Calu3 (cell line): Measurements from ENCODE around the gene LYRM7. TPM values are rescaled to one million over a fixed set of nuclear protein-coding genes. Genes with fewer than 3 reads are reported as not detected.

Experiments
- BruUV-seq: library from RNA; stranded (reverse); fragments of 400-500 nt; replicated peaks from 2 replicates; lab custom pipeline; 2021; lab: Mats Ljungman, UMichigan
- CTCF ChIA-PET: fragments of 300-600 bp; sonication (Branson Sonifier 250); formaldehyde crosslinking; loops from one replicate; lab custom pipeline; 2022; ENCODE audit warnings: antibody characterized with exemption; lab: Charles Lee
- DNase-seq: peaks from one replicate; pipeline ENCODE4 v3.0.0; 2022
- H3K27ac Mint-ChIP-seq: one replicate; pipeline ENCODE4 v1.8.0; 2022; ENCODE audit warnings: mixed read lengths; ENCODE audit not compliant: unreplicated experiment
- H3K27me3 Mint-ChIP-seq: one replicate; pipeline ENCODE4 v1.8.0; 2022; ENCODE audit warnings: mixed read lengths; ENCODE audit not compliant: unreplicated experiment
- H3K36me3 Mint-ChIP-seq: one replicate; pipeline ENCODE4 v1.8.0; 2022; ENCODE audit warnings: mild to moderate bottlenecking, moderate library complexity, mixed read lengths; ENCODE audit not compliant: insufficient read depth, unreplicated experiment
- H3K4me1 Mint-ChIP-seq: one replicate; pipeline ENCODE4 v1.8.0; 2022; ENCODE audit warnings: mild to moderate bottlenecking, low read depth, mixed read lengths; ENCODE audit not compliant: unreplicated experiment
- H3K4me3 Mint-ChIP-seq: one replicate; pipeline ENCODE4 v1.8.0; 2022; ENCODE audit warnings: mild to moderate bottlenecking, low read depth, moderate library complexity, mixed read lengths; ENCODE audit not compliant: unreplicated experiment
- H3K9me3 Mint-ChIP-seq: one replicate; pipeline ENCODE4 v1.8.0; 2022; ENCODE audit warnings: low read depth, mixed read lengths; ENCODE audit not compliant: unreplicated experiment
- intact Hi-C: fragments of 100-400 bp; cut with micrococcal nuclease; formaldehyde crosslinking; loops from one replicate; pipeline ENCODE4 v1.10.0; 2022; ENCODE audit not compliant: unreplicated experiment
- total RNA-seq: library from RNA; stranded (reverse); gene quantifications from 2 replicates; pipeline ENCODE4 v1.2.3, GENCODE V29; 2022
- TF ChIP-seq, protein P1 (sequence below): fragments of 200-600 bp; IDR thresholded peaks from one replicate; pipeline ENCODE4 v1.8.0; 2022; ENCODE audit warnings: antibody characterized with exemption; ENCODE audit not compliant: unreplicated experiment

Gene LYRM7
- total RNA-seq, 1 experiment from 2014 or later, result 12.6 TPM

GRCh38 chr5:131194725-131195124 lies 24.0 kb downstream of the LYRM7 start:
- TF ChIP-seq, protein P1, sequence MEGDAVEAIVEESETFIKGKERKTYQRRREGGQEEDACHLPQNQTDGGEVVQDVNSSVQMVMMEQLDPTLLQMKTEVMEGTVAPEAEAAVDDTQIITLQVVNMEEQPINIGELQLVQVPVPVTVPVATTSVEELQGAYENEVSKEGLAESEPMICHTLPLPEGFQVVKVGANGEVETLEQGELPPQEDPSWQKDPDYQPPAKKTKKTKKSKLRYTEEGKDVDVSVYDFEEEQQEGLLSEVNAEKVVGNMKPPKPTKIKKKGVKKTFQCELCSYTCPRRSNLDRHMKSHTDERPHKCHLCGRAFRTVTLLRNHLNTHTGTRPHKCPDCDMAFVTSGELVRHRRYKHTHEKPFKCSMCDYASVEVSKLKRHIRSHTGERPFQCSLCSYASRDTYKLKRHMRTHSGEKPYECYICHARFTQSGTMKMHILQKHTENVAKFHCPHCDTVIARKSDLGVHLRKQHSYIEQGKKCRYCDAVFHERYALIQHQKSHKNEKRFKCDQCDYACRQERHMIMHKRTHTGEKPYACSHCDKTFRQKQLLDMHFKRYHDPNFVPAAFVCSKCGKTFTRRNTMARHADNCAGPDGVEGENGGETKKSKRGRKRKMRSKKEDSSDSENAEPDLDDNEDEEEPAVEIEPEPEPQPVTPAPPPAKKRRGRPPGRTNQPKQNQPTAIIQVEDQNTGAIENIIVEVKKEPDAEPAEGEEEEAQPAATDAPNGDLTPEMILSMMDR, result no peak
- CTCF ChIA-PET, result interaction anchor here (0.5 to 1.4 kb wide), 2 partner anchors 8 to 216 kb away, joined by 3 to 4 read pairs; no protein-coding TSS in a partner anchor
- intact Hi-C loops, result no loop called here

GRCh38 chr5:131195696-131196095 lies 25.0 kb downstream of the LYRM7 start:
- H3K4me3 Mint-ChIP-seq, result no peak overlapping the region
- CTCF ChIA-PET, result no interaction called here
- no TSS peak for BruUV-seq
- no peaks in the 10 kb centered on the region for H3K4me1 Mint-ChIP-seq
- H3K27ac Mint-ChIP-seq, result no peak overlapping the region
- no peaks in the 10 kb centered on the region for H3K27me3 Mint-ChIP-seq
- no peaks in the 10 kb centered on the region for H3K36me3 Mint-ChIP-seq
- intact Hi-C loops, result no loop called here
- TF ChIP-seq, protein P1, result no peak
- H3K9me3 Mint-ChIP-seq, result no peaks in the 10 kb centered on the region
- DNase-seq, result no peak

More at GRCh38 chr5:131194725-131195124, 24.0 kb downstream of the LYRM7 start:
- Mint-ChIP-seq H3K27ac (no peak overlapping the region), H3K4me3 (no peak overlapping the region), H3K27me3 (no peaks in the 10 kb centered on the region), H3K36me3 (no peaks in the 10 kb centered on the region), H3K4me1 (no peaks in the 10 kb centered on the region), H3K9me3 (no peaks in the 10 kb centered on the region)
- DNase-seq, result no peak
- no TSS peak for BruUV-seq

DNA sequence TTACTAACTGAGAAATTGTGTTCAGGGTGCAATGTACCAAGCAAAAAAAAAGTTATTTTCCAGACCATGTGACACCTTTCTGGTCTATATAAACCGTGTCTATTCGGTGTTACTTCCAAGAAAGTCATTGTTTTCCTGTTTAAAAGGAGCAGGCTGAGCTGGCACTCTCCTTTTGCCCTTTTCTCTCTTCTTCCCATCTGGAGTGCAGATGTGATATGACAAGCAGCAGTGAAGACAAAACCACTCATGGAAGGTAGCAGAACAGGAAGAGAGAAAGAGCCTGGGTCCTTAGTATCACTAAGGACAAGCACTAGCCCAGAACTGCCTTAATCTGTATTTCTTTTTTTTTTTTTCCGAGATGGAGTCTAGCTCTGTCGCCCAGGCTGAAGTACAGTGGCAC lies 25.6 kb downstream of the LYRM7 start:
- Mint-ChIP-seq H3K36me3 (no peaks in the 10 kb centered on the region), H3K4me3 (no peak overlapping the region), H3K9me3 (no peaks in the 10 kb centered on the region), H3K27me3 (no peaks in the 10 kb centered on the region), H3K4me1 (no peaks in the 10 kb centered on the region), H3K27ac (no peak overlapping the region)
- no TSS peak for BruUV-seq
- CTCF ChIA-PET, result no interaction called here
- TF ChIP-seq, protein P1, result no peak
- intact Hi-C loops, result no loop called here
- no peak for DNase-seq

GRCh38 chr5:131198625-131199024 lies 27.9 kb downstream of the LYRM7 start:
- Mint-ChIP-seq H3K4me3 (no peak overlapping the region), H3K9me3 (no peaks in the 10 kb centered on the region), H3K27me3 (no peaks in the 10 kb centered on the region), H3K27ac (no peak overlapping the region), H3K36me3 (no peaks in the 10 kb centered on the region), H3K4me1 (no peaks in the 10 kb centered on the region)
- intact Hi-C loops, result no loop called here
- DNase-seq, result no peak
- CTCF ChIA-PET, result no interaction called here
- TF ChIP-seq, protein P1, result no peak
- BruUV-seq, result no TSS peak
